ENCODE results near the gene SURF6. TPM values are rescaled to one million over a fixed set of nuclear protein-coding genes. Genes with fewer than 3 reads are reported as not detected.

Gene SURF6
- total RNA-seq, 1 donor = 8.2 TPM

DNA sequence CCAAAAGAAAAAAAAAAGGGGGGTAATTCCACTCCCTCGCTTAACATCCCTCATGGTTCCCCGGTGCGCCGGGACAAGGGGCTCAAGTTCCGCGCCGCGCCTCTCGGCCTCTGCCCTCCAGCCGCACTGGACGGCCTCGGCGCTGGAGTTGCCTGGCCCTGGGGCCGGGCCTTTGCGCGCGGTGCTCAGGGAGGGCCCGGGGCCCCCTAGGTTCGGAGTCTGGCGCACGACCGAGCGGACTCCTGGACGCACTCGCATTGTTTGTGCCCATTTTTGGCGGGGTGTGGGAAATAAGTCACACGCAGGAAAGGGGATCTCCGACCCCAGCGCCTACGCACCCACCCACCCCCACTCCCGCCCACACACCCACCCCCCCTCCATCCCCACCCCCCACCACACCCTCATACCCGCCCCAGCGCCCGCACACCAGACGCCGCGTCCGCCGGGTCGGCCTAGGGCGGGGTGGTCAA lies 11.6 kb upstream of the SURF6 start:
- TF ChIP-seq, protein P1, sequence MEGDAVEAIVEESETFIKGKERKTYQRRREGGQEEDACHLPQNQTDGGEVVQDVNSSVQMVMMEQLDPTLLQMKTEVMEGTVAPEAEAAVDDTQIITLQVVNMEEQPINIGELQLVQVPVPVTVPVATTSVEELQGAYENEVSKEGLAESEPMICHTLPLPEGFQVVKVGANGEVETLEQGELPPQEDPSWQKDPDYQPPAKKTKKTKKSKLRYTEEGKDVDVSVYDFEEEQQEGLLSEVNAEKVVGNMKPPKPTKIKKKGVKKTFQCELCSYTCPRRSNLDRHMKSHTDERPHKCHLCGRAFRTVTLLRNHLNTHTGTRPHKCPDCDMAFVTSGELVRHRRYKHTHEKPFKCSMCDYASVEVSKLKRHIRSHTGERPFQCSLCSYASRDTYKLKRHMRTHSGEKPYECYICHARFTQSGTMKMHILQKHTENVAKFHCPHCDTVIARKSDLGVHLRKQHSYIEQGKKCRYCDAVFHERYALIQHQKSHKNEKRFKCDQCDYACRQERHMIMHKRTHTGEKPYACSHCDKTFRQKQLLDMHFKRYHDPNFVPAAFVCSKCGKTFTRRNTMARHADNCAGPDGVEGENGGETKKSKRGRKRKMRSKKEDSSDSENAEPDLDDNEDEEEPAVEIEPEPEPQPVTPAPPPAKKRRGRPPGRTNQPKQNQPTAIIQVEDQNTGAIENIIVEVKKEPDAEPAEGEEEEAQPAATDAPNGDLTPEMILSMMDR (IDR thresholded peaks at IDR 0.05; ENCODE audit: insufficient read depth, low read depth, low read length) = peak; percentile 3
- H3K4me3 ChIP-seq (ENCODE audit: low read depth, low read length) = peak overlapping the region; percentile 98

DNA sequence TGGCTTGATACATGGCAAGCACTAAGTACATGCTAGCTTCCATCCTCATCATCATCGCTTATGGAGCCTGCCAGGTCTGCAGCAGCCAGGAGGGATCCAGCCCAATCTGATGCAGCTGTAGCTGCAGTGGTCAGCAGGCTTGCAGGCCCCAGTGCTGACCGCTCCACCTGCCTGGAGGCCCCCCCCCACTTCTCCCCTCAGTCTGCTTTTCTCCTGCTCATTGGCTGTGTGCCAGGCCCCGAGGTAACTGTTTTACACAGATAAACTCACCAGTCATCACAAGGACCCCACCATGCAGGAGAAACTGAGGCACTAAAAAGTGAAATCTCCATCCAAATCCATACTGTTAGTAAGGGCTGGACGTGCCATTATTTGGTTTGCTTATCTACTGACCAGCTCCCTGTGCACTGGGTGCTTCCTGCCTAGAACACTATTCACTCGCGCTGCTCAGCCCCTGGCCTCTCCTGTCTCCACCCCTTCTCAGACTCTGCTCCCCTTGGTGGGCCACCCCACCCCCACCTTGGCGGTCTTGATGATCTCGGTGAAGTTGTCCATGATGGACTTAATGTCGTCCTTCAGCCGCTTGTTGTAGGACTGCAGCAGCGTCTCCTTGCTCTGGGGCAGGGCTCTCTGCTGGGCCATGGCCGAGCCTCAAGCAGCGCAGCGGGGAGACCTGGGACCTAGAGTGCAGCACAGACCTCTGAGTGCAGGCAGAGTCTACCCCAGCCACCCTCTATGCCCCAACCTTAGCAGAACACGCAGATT lies 10.2 kb upstream of the SURF6 start:
- H3K4me3 ChIP-seq (ENCODE audit: low read depth, low read length) = peak overlapping the region; percentile 98
- TF ChIP-seq, protein P1 (IDR thresholded peaks at IDR 0.05; ENCODE audit: insufficient read depth, low read depth, low read length) = no peak
- no peak for DNase-seq (ENCODE audit: low read depth)

More for the DNA sequence above, 11.6 kb upstream of the SURF6 start:
- no peak for DNase-seq (ENCODE audit: low read depth)

DNA sequence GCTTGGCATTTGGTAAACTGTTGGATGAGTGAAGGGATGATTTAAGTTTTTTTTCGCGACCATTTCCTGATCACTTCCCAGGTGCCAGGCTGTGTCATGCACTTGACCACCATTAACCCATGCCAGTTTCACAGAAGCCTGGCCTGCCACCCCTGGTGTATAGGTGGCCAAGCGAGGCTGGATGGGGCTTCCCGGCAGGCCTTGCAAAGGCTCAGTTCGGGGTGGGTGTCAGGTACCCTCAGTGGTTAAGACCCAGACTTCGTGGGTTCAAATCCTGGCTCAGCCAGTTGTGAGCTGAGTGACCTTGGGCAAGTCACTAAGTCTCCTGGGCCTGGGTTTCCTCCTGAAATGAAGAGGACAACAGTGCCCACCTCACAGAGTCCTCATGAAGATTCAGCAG lies 9.6 kb upstream of the SURF6 start:
- no peak overlapping the region for H3K4me3 ChIP-seq (ENCODE audit: low read depth, low read length)
- TF ChIP-seq, protein P1 (IDR thresholded peaks at IDR 0.05; ENCODE audit: insufficient read depth, low read depth, low read length) = no peak
- no peak for DNase-seq (ENCODE audit: low read depth)

DNA sequence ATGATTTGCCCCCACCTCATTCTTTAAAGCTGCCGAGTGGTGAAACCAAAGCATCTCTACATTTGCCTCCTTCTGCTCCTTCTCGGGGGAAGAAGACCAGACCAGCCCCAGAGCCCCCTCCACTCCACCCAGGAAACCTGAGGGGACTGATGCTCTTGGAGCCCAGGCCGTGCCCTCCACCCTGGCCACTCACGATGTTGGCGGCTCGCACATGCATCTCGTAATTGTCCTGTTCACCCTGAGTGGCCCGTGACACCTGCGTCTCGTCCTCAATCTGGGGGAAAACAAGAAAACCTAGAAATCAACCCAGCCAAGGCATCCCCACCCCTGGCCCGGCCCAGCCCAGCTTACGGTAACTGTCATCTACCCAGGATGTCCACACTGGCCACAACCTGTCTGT lies 9.0 kb upstream of the SURF6 start:
- TF ChIP-seq, protein P1 (IDR thresholded peaks at IDR 0.05; ENCODE audit: insufficient read depth, low read depth, low read length) = no peak
- DNase-seq (ENCODE audit: low read depth) = no peak
- no peak overlapping the region for H3K4me3 ChIP-seq (ENCODE audit: low read depth, low read length)

DNA sequence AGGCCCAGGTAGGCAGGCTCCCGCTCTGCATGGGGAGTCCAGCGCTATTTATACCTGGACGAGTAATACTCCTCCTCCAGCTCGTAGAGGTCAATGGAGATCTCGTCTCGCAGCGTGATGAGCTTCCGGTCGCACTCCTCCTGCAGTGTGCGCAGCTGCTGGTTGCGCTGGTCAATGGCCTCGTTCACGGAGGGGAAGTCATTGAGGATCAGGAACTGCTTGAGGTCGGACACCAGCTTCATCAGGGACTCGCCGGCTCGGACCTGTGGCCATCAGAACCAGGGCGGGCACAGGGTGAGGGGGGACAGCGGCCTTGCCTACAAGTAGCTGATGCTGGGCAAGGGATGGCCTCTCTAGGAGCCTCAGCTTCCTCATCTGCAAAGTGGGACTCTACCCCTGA lies 8.1 kb upstream of the SURF6 start:
- TF ChIP-seq, protein P1 (IDR thresholded peaks at IDR 0.05; ENCODE audit: insufficient read depth, low read depth, low read length) = no peak
- DNase-seq (ENCODE audit: low read depth) = no peak
- H3K4me3 ChIP-seq (ENCODE audit: low read depth, low read length) = no peak overlapping the region

DNA sequence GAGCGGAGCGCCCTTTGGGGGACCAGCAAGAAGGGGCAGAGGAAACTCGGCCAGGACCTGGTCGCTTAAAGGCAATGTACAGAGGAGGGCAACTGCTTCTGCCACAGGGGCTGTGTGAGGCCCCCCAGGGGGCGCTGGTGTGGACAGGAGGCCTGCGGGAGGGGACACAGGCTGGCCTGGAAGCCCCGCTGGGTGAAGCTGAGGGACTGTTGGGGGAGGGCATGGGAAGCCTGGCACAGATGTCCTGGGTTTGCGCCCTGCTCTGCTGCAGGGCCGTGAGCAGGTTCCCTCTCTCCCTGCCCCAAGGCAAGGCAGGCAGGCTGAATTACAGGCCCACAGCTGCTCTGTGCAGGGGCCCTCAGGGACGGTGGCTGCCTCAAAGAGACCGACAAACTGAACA lies 6.6 kb upstream of the SURF6 start:
- DNase-seq (ENCODE audit: low read depth) = no peak
- H3K4me3 ChIP-seq (ENCODE audit: low read depth, low read length) = no peak overlapping the region
- TF ChIP-seq, protein P1 (IDR thresholded peaks at IDR 0.05; ENCODE audit: insufficient read depth, low read depth, low read length) = no peak

DNA sequence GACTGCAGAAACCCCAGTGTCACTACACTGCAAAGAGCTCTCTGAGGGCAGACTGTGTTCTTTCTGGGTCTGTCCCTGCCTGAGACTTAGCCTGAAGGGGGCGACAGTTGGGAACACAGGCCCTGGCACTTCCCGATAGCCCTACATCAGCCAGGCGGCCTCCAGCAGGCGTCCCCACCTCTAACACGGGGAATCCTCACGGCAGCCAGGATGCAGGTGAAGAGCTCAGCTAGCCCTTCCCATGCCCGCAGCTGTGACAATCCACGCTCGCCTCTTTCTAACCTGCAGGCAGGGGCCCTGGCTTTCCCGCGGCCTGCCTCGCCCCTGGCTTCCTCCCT lies 6.0 kb upstream of the SURF6 start:
- no peak overlapping the region for H3K4me3 ChIP-seq (ENCODE audit: low read depth, low read length)
- TF ChIP-seq, protein P1 (IDR thresholded peaks at IDR 0.05; ENCODE audit: insufficient read depth, low read depth, low read length) = peak; percentile 30
- DNase-seq (ENCODE audit: low read depth) = no peak
